ENCODE measurements around the gene TBC1D4.
A peak's percentile ranks its signal among the peaks of the same experiment; 100 is the strongest.

Gene TBC1D4

DNA sequence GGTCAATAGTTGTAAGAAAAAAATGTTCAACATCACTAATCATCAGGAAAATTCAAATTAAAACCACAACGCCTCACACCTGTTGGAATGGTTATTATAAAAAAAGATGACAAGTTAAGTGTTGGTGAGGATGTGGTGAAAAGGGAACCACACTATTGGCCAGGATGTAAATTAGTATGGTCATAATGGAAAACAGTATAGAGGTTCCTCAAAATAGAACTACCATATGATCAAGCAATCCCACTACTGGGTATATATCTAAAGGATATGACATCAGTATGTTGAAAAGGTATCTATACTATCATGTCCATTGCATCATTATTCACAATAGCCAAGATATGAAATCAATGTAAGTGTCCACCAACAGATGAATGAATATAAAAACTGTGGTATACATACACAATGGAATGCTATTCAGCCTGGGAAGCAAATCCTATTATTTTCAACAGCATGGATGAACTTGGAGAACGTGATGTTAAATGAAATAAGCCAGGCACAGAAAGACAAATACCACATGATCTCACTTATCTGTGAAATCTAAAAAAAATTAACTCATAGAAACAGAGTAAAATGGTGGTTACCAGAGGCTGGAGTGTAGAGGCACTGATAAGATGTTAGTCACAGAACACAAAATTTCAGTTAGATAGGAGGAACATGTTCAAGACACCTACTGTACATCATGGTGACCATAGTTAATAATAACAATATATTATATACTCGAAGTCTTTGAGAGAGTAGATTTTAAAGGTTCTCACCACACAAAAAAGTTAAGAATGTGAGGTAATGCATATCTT is 56.6 kb downstream of the TBC1D4 start:
- ATAC-seq (ENCODE audit: low read depth): peak; percentile 68
- Mint-ChIP-seq H3K27me3 (peaks cover 14% of the 10 kb centered on the region), H3K36me3 (no peaks in the 10 kb centered on the region), H3K9me3 (peaks cover 2% of the 10 kb centered on the region), H3K4me1 (peaks cover 5% of the 10 kb centered on the region), H3K27ac (no peak overlapping the region), H3K4me3 (no peak overlapping the region)
- no peak for DNase-seq (ENCODE audit: low spot score in 2 of 2)

- Mint-ChIP-seq H3K9me3 (peaks cover 2% of the 10 kb centered on the region), H3K4me1 (peaks cover 5% of the 10 kb centered on the region), H3K4me3 (no peak overlapping the region), H3K27me3 (peaks cover 20% of the 10 kb centered on the region), H3K36me3 (no peaks in the 10 kb centered on the region), H3K27ac (no peak overlapping the region)
- DNase-seq (ENCODE audit: low spot score in 2 of 2) (no peak), ATAC-seq (ENCODE audit: low read depth) (no peak)
Measured at GRCh38 chr13:75423946-75424345, 58.0 kb downstream of the TBC1D4 start.

- H3K4me1 Mint-ChIP-seq: peaks cover 5% of the 10 kb centered on the region
- H3K4me3 Mint-ChIP-seq: no peak overlapping the region
- no peaks in the 10 kb centered on the region for H3K36me3 Mint-ChIP-seq
- no peak overlapping the region for H3K27ac Mint-ChIP-seq
- DNase-seq (ENCODE audit: low spot score in 2 of 2) (no peak), ATAC-seq (ENCODE audit: low read depth) (no peak)
- peaks cover 18% of the 10 kb centered on the region for H3K27me3 Mint-ChIP-seq
- peaks cover 2% of the 10 kb centered on the region for H3K9me3 Mint-ChIP-seq
Measured at GRCh38 chr13:75422028-75422427, 59.9 kb downstream of the TBC1D4 start.

DNA sequence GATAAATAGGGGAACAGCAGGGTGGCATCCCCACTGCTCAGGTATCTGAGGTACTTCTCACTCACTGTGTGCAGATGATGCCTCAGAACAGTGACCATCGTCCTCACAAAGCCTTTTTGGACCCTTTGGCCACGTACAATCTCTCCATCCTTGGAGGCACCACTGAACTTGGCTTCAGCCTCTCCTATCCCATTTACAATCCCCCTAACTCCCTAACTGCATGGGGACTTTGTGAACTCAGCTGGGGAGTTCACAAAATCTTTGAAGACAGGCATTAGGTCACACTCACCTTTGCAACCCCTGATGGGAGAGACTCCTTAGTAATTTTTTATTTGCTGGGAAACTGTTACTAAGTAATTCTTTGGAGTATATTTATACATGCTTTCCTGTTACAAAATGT is 60.8 kb downstream of the TBC1D4 start:
- Mint-ChIP-seq H3K27ac (no peak overlapping the region), H3K9me3 (peaks cover 2% of the 10 kb centered on the region), H3K4me1 (peaks cover 5% of the 10 kb centered on the region), H3K36me3 (no peaks in the 10 kb centered on the region), H3K27me3 (peaks cover 20% of the 10 kb centered on the region), H3K4me3 (no peak overlapping the region)
- ATAC-seq (ENCODE audit: low read depth) (no peak), DNase-seq (ENCODE audit: low spot score in 2 of 2) (no peak)

DNA sequence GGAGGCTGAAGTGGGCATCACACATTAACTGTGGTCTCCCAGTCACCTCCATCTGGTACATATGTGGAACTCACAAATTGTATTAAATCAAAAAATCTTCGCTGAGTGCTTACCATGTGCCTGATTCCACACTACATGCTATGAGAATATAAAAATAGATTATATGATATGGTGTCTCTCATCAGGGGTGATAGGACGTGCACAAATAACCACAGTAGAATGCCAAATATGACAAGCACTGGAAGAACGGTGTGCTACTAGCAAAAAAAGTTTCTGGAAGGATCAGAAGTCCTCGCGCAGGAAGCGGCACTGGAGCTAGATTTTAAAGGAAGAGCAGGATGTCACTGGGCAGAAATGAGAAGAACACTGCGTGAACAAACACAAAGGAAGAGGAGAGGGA is 62.3 kb downstream of the TBC1D4 start:
- H3K4me3 Mint-ChIP-seq: no peak overlapping the region
- H3K36me3 Mint-ChIP-seq: no peaks in the 10 kb centered on the region
- peaks cover 18% of the 10 kb centered on the region for H3K27me3 Mint-ChIP-seq
- no peak overlapping the region for H3K27ac Mint-ChIP-seq
- H3K4me1 Mint-ChIP-seq: peaks cover 3% of the 10 kb centered on the region
- ATAC-seq (ENCODE audit: low read depth): no peak
- peaks cover 2% of the 10 kb centered on the region for H3K9me3 Mint-ChIP-seq
- no peak for DNase-seq (ENCODE audit: low spot score in 2 of 2)

DNA sequence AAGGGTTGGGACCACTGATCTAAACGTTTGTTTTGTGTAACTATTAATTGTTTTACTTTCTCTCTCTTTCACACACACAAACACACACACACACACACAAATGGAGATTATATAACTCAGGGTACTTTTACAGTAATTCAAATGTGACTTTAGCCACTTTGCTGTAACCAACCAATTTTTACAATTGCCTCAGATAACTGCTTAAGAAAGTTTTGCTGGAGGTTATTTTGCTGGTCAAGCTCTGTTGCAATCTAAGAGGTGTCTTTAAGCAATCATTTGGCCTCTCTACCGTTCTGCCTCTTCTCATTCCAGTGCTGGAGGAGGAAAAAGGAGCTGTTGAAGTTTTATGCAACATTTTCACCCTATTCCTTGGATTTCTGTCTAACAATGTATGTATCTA is 63.0 kb downstream of the TBC1D4 start:
- no peaks in the 10 kb centered on the region for H3K36me3 Mint-ChIP-seq
- no peak for ATAC-seq (ENCODE audit: low read depth)

DNA sequence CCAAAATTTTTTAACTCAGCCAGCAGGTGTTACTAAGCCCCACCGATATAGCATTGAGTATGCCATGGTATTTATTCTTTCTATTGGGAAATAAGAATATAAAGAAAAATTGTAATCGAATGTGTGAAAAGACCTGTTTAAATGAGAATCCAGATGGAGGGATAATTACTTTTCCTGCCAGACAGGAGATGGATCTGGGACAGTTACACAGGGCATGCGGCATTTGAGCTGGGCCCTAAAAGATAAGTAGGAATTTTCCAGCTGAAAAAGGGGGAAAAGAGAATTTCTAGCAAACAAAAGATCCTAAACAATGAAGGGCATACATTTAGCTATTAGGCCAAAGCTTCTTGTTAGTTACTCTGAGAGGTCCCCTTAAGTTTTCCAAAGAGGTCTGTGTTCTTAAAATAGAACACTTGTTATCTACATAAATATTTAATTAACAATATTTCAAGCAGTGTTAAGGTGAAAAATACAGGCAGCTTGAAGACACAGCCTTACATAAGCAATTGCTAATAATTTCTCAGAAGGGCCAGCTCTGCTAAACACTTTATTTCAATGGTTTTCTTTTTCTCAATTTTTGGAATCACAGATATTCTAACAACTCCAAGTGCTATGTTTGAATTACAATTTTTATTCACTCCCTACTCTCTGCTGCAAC is 63.7 kb downstream of the TBC1D4 start:
- H3K27me3 Mint-ChIP-seq: peaks cover 19% of the 10 kb centered on the region
- no peak for ATAC-seq (ENCODE audit: low read depth)

More for the DNA sequence above, 63.0 kb downstream of the TBC1D4 start:
- Mint-ChIP-seq H3K4me3 (no peak overlapping the region), H3K27me3 (peaks cover 19% of the 10 kb centered on the region), H3K4me1 (no peaks in the 10 kb centered on the region), H3K27ac (no peak overlapping the region), H3K9me3 (no peaks in the 10 kb centered on the region)
- no peak for DNase-seq (ENCODE audit: low spot score in 2 of 2)

GRCh38 chr13:75417656-75418055 is 64.3 kb downstream of the TBC1D4 start:
- Mint-ChIP-seq H3K36me3 (no peaks in the 10 kb centered on the region), H3K4me1 (no peaks in the 10 kb centered on the region), H3K27me3 (peaks cover 19% of the 10 kb centered on the region), H3K27ac (no peak overlapping the region), H3K4me3 (no peak overlapping the region), H3K9me3 (no peaks in the 10 kb centered on the region)
- no peak for ATAC-seq (ENCODE audit: low read depth)
- DNase-seq (ENCODE audit: low spot score in 2 of 2): no peak

More for the DNA sequence above, 63.7 kb downstream of the TBC1D4 start:
- no peak overlapping the region for H3K27ac Mint-ChIP-seq
- H3K9me3 Mint-ChIP-seq: no peaks in the 10 kb centered on the region
- DNase-seq (ENCODE audit: low spot score in 2 of 2): no peak
- no peaks in the 10 kb centered on the region for H3K4me1 Mint-ChIP-seq
- H3K36me3 Mint-ChIP-seq: no peaks in the 10 kb centered on the region
- H3K4me3 Mint-ChIP-seq: no peak overlapping the region

- Mint-ChIP-seq H3K4me1 (no peaks in the 10 kb centered on the region), H3K27me3 (peaks cover 19% of the 10 kb centered on the region), H3K9me3 (no peaks in the 10 kb centered on the region), H3K36me3 (no peaks in the 10 kb centered on the region), H3K4me3 (no peak overlapping the region), H3K27ac (no peak overlapping the region)
- ATAC-seq (ENCODE audit: low read depth) (no peak), DNase-seq (ENCODE audit: low spot score in 2 of 2) (no peak)
Measured at GRCh38 chr13:75417012-75417384, 65.0 kb downstream of the TBC1D4 start.

DNA sequence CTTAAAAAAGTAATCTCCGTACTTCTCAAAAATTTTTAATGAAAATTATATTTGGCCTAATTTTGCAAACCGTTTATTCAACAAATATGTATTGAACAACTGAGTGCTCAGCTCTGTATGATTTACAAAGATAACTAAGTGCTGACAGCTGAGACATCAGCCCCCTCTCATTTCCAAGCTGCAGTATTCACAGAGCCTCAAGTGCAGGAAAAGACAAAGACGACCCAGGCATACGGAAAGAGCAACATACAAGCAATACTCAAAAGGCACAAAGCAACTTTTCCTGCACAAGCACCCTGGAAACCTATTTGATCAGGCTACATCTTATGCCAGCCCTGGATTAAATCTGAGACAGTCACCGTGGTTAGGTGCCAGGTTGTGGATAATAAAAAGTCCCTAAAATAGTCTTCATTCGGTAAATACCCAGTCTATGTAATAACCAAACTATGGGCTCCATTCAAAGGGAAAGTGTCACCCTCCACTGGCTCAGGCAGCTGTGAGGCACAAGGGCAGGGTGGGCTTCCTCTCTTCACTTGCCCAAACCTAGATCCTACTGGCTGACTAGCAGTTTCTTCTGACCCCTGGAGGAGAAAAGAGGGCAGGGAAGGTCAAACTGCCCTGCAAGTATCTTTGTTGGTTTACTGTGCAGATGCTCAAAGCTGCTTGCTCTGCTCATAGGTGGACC is 65.5 kb downstream of the TBC1D4 start:
- H3K4me3 Mint-ChIP-seq: no peak overlapping the region
- H3K4me1 Mint-ChIP-seq: no peaks in the 10 kb centered on the region
- DNase-seq (ENCODE audit: low spot score in 2 of 2): no peak
- H3K36me3 Mint-ChIP-seq: no peaks in the 10 kb centered on the region
- H3K27ac Mint-ChIP-seq: no peak overlapping the region
- no peaks in the 10 kb centered on the region for H3K9me3 Mint-ChIP-seq
- no peak for ATAC-seq (ENCODE audit: low read depth)
- H3K27me3 Mint-ChIP-seq: peaks cover 19% of the 10 kb centered on the region

GRCh38 chr13:75415694-75416093 is 66.3 kb downstream of the TBC1D4 start:
- DNase-seq (ENCODE audit: low spot score in 2 of 2): no peak
- Mint-ChIP-seq H3K4me1 (no peaks in the 10 kb centered on the region), H3K4me3 (no peak overlapping the region), H3K9me3 (peaks cover 1% of the 10 kb centered on the region), H3K36me3 (no peaks in the 10 kb centered on the region), H3K27me3 (peaks cover 16% of the 10 kb centered on the region), H3K27ac (no peak overlapping the region)
- ATAC-seq (ENCODE audit: low read depth): no peak

- ATAC-seq (ENCODE audit: low read depth) (no peak), DNase-seq (ENCODE audit: low spot score in 2 of 2) (no peak)
- Mint-ChIP-seq H3K27ac (no peak overlapping the region), H3K4me3 (no peak overlapping the region), H3K36me3 (no peaks in the 10 kb centered on the region), H3K27me3 (peaks cover 14% of the 10 kb centered on the region), H3K4me1 (peaks cover 2% of the 10 kb centered on the region), H3K9me3 (peaks cover 1% of the 10 kb centered on the region)
Measured at GRCh38 chr13:75415171-75415570, 66.8 kb downstream of the TBC1D4 start.

- Mint-ChIP-seq H3K9me3 (peaks cover 1% of the 10 kb centered on the region), H3K36me3 (no peaks in the 10 kb centered on the region), H3K27ac (no peak overlapping the region)
Measured at GRCh38 chr13:75414036-75414827, 67.7 kb downstream of the TBC1D4 start.

More at GRCh38 chr13:75414036-75414827, 67.7 kb downstream of the TBC1D4 start:
- Mint-ChIP-seq H3K27me3 (peaks cover 12% of the 10 kb centered on the region), H3K4me1 (peaks cover 3% of the 10 kb centered on the region), H3K4me3 (no peak overlapping the region)
- ATAC-seq (ENCODE audit: low read depth) (no peak), DNase-seq (ENCODE audit: low spot score in 2 of 2) (no peak)
